ENCODE data around the gene PTPRT.

PTPRT gene

DNA sequence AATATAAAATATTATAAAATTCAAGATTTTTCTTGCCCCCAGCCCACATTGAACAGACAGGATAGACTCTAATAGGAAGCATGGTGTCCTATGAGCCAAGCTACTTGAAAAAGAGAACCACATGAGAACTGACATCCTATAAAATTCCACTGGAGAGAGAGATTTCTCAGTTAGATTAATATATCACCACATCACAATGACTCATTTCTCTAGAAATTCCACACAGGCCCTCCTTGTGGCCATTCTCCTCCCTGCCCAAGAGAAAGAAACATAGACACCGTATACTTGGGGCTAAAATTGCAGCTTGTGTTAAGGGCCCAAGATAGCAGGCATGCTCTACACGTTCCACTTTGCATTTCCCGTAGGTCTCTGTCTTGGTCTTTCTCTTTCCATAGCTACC is 481.4 kb downstream of the PTPRT start:
- no peak overlapping the region for H3K27ac ChIP-seq
- TF ChIP-seq CTCF (IDR thresholded peaks at IDR 0.05) = no peak
- no peak for TF ChIP-seq ZFX (IDR thresholded peaks at IDR 0.05; ENCODE audit: borderline replicate concordance)

DNA sequence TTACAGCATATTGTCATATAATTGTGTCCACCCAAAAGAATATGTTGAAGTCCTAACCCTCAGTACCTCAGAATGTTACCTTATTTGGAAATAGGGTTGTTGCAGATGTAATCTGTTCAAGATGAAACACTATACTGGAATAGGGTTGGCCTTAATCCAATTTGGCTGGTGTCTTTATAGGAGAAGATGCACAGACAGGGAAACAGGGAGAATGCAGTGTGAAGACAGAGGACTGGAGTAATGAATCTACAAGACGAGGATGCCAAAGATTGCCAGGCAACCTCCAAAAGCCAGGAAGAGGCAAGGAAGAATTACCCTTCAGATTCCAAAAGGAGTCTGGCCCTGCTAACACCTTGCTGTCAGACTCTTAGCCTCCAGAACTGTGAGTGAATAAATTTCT is 482.9 kb downstream of the PTPRT start:
- no peak overlapping the region for H3K27ac ChIP-seq

DNA sequence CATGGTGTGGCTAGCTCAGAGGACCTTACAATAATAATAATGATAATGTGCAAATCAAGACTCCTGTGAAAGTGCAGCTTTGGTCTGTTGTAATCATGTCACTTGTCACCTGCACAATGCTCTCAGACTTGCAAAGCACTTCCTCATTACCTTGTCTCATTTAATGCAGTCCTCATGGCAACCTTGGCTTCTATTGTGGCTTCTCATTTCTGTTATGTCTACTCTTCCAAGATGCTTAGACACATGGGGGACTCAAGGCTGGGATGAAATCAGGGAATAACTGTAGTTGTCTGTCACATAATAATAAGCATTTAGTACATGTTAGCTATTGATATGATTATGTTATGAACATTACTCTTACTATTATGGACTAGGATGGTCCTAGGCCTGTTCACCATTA is 484.2 kb downstream of the PTPRT start:
- no peak overlapping the region for H3K27ac ChIP-seq
- TF ChIP-seq CTCF (IDR thresholded peaks at IDR 0.05) (no peak), ZFX (IDR thresholded peaks at IDR 0.05; ENCODE audit: borderline replicate concordance) (no peak)

More for the DNA sequence above, 482.9 kb downstream of the PTPRT start:
- TF ChIP-seq ZFX (IDR thresholded peaks at IDR 0.05; ENCODE audit: borderline replicate concordance) = no peak
- TF ChIP-seq CTCF (IDR thresholded peaks at IDR 0.05) = no peak

- no peak for TF ChIP-seq ZFX (IDR thresholded peaks at IDR 0.05; ENCODE audit: borderline replicate concordance)
- no peak for TF ChIP-seq CTCF (IDR thresholded peaks at IDR 0.05)
- H3K27ac ChIP-seq = no peak overlapping the region
Observed at GRCh38 chr20:42703744-42704143, 486.0 kb downstream of the PTPRT start.

GRCh38 chr20:42701948-42702347 is 487.8 kb downstream of the PTPRT start:
- H3K27ac ChIP-seq = no peak overlapping the region
- TF ChIP-seq ZFX (IDR thresholded peaks at IDR 0.05; ENCODE audit: borderline replicate concordance) (no peak), CTCF (IDR thresholded peaks at IDR 0.05) (no peak)

DNA sequence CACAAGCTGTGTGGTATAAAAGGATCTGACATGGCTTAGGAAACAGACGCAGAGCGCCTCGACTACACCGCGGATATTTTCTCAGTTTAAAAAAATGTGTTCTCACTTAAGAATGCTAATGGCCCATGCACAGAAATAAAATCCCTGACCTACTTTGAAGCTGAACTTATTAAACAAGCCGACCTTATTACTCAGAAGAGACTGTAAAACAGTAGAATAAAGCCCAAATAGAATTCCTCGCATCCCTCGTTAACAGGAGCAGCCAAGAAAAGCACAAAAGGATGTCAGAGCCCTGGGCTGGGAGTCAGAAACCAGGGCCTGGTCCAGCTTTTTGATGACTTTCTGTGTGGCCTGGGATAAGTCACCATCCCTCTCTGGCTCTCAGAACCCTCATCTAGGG is 489.3 kb downstream of the PTPRT start:
- H3K27ac ChIP-seq = no peak overlapping the region
- no peak for TF ChIP-seq CTCF (IDR thresholded peaks at IDR 0.05)
- no peak for TF ChIP-seq ZFX (IDR thresholded peaks at IDR 0.05; ENCODE audit: borderline replicate concordance)

GRCh38 chr20:42697962-42698361 is 491.7 kb downstream of the PTPRT start:
- TF ChIP-seq ZFX (IDR thresholded peaks at IDR 0.05; ENCODE audit: borderline replicate concordance) (no peak), CTCF (IDR thresholded peaks at IDR 0.05) (no peak)
- H3K27ac ChIP-seq = no peak overlapping the region

Data from 22Rv1 (cell line).